Inflammatory macrophage treated with lipopolysaccharide for 1 hour (primary cell): Measurements from ENCODE around the gene TAF11L12.
"Not testable (repeated sequence)": the region's sequence is repeated elsewhere in the genome, so short reads cannot be mapped to it uniquely, and the experiment has no call there.

Experiments
- DNase-seq, 2 donors: peaks; one replicate each; pipeline ENCODE4 v3.0.0-alpha.2; 2020 to 2022

Gene TAF11L12

GRCh38 chr5:17610092-17610491 is at the start of gene TAF11L12:
TAF11L12 (plus strand) TSS chr5:17610392.
- DNase-seq, result not testable (repeated sequence)

GRCh38 chr5:17585658-17586057 is 24.5 kb upstream of the TAF11L12 start, which contains the start of gene TAF11L7:
TAF11L7 (minus strand) TSS chr5:17585758.
- not testable (repeated sequence) for DNase-seq

GRCh38 chr5:17590860-17591259 is 19.3 kb upstream of the TAF11L12 start, which contains the start of gene TAF11L8:
TAF11L8 (minus strand) TSS chr5:17590960.
- not testable (repeated sequence) for DNase-seq

GRCh38 chr5:17594255-17594654 is 15.9 kb upstream of the TAF11L12 start, which contains the start of gene TAF11L9:
TAF11L9 (minus strand) TSS chr5:17594394.
- not testable (repeated sequence) for DNase-seq

GRCh38 chr5:17597728-17598127 is 12.5 kb upstream of the TAF11L12 start, which contains the start of gene TAF11L10:
TAF11L10 (minus strand) TSS chr5:17597828.
- DNase-seq, result not testable (repeated sequence)

- DNase-seq, result not testable (repeated sequence)
These were observed 6.3 kb upstream of the TAF11L12 start, which contains the start of gene TAF11L11 for GRCh38 chr5:17603880-17604279. TAF11L11 (plus strand) TSS chr5:17604183.

- no peak for DNase-seq
These were observed 5.2 kb upstream of the TAF11L12 start for GRCh38 chr5:17604951-17605350.

- DNase-seq, result not testable (repeated sequence)
These were observed 2.7 kb upstream of the TAF11L12 start for GRCh38 chr5:17607461-17607860.

- no peak for DNase-seq
These were observed 4.8 kb downstream of the TAF11L12 start for GRCh38 chr5:17614872-17615605.

GRCh38 chr5:17619354-17619753 is 9.2 kb downstream of the TAF11L12 start:
- no peak for DNase-seq

- no peak for DNase-seq
These were observed 10.4 kb downstream of the TAF11L12 start for GRCh38 chr5:17620627-17621026.

GRCh38 chr5:17625686-17626085 is 15.5 kb downstream of the TAF11L12 start:
- DNase-seq, result no peak

- DNase-seq, result not testable (repeated sequence)
These were observed 21.6 kb downstream of the TAF11L12 start, which contains the start of gene TAF11L13 for GRCh38 chr5:17631788-17632187. TAF11L13 (plus strand) TSS chr5:17632088.

GRCh38 chr5:17634160-17634559 is 24.0 kb downstream of the TAF11L12 start, which contains the start of gene TAF11L14:
TAF11L14 (plus strand) TSS chr5:17634460.
- no peak for DNase-seq

- not testable (repeated sequence) for DNase-seq
These were observed 39.0 kb downstream of the TAF11L12 start for GRCh38 chr5:17649232-17649631.

GRCh38 chr5:17655201-17655759 is 45.1 kb downstream of the TAF11L12 start:
- DNase-seq, result not testable (repeated sequence)

GRCh38 chr5:17655921-17656320 is 45.7 kb downstream of the TAF11L12 start:
- no peak for DNase-seq
